Neural crest cell (in vitro differentiated cells): ENCODE measurements around the gene C3orf62. TPM values are rescaled to one million over a fixed set of nuclear protein-coding genes. Genes with fewer than 3 reads are reported as not detected.

Experiments used
- DNase-seq: peaks from one replicate; pipeline ENCODE4 v3.0.0; 2021; ENCODE audit warnings: low read depth, mixed read lengths, low spot score
- H3K27ac Mint-ChIP-seq: one replicate; pipeline ENCODE4 v1.8.0; 2021; ENCODE audit warnings: mild to moderate bottlenecking, mixed read lengths; ENCODE audit not compliant: unreplicated experiment
- H3K27me3 Mint-ChIP-seq: 2 replicates; pipeline ENCODE4 v1.8.0; 2021; ENCODE audit warnings: low read depth, mild to moderate bottlenecking, mixed read lengths
- H3K36me3 Mint-ChIP-seq: 2 replicates; pipeline ENCODE4 v1.8.0; 2021; ENCODE audit warnings: low read depth, mild to moderate bottlenecking, mixed read lengths
- H3K4me1 Mint-ChIP-seq: 2 replicates; pipeline ENCODE4 v1.8.0; 2021; ENCODE audit warnings: mixed read lengths
- H3K4me3 Mint-ChIP-seq: one replicate; pipeline ENCODE4 v1.8.0; 2021; ENCODE audit warnings: mild to moderate bottlenecking, mixed read lengths
- H3K9me3 Mint-ChIP-seq: 2 replicates; pipeline ENCODE4 v1.8.0; 2021; ENCODE audit warnings: mixed read lengths
- total RNA-seq: library from RNA; stranded (reverse); gene quantifications from 2 replicates; pipeline ENCODE4 v1.2.1, GENCODE V29; 2021
- TF ChIP-seq, protein P1 (sequence below): fragments of 200-600 bp; sonication (generic); conservative IDR thresholded peaks from 2 replicates; pipeline ENCODE4 v1.5.0; 2021; ENCODE audit warnings: antibody characterized with exemption, mild to moderate bottlenecking

Gene C3orf62
- total RNA-seq, 1 donor from 2014 or later = 9.8 TPM

DNA sequence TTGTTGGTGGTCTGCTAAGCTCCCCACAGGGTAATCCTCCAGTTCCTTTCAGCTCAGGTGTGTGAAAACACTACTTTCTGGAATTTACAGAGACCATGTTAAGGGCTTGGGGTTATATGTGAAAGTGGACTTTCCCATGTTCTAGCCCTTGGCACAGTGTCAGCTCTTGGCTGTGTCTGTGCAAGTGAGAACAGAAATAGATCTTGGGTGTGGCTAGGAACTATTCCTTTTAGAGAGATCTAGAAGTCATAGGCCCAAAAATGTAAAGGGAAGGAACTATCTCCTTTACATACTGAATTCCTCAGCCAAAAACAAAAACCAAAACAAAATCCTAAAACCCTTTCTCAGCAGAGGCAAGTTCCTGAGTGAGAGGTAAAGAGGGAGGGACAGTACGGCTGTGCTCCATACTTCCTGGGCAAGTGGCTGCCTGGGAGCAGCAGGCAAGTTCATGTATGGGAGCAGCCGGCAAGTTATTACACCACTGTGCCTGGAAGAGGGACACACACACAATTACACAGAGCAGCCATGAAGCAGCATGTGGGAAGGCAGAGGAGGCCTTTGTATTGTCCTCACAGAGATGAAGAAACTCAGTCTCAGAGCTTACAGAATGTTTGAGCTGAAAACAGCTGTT is 19.9 kb upstream of the C3orf62 start:
- no peak overlapping the region for H3K4me3 Mint-ChIP-seq
- peaks cover 21% of the 10 kb centered on the region for H3K36me3 Mint-ChIP-seq
- H3K4me1 Mint-ChIP-seq = no peaks in the 10 kb centered on the region
- no peak for DNase-seq
- TF ChIP-seq, protein P1, sequence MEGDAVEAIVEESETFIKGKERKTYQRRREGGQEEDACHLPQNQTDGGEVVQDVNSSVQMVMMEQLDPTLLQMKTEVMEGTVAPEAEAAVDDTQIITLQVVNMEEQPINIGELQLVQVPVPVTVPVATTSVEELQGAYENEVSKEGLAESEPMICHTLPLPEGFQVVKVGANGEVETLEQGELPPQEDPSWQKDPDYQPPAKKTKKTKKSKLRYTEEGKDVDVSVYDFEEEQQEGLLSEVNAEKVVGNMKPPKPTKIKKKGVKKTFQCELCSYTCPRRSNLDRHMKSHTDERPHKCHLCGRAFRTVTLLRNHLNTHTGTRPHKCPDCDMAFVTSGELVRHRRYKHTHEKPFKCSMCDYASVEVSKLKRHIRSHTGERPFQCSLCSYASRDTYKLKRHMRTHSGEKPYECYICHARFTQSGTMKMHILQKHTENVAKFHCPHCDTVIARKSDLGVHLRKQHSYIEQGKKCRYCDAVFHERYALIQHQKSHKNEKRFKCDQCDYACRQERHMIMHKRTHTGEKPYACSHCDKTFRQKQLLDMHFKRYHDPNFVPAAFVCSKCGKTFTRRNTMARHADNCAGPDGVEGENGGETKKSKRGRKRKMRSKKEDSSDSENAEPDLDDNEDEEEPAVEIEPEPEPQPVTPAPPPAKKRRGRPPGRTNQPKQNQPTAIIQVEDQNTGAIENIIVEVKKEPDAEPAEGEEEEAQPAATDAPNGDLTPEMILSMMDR = no peak
- no peak overlapping the region for H3K27ac Mint-ChIP-seq
- no peaks in the 10 kb centered on the region for H3K9me3 Mint-ChIP-seq
- no peaks in the 10 kb centered on the region for H3K27me3 Mint-ChIP-seq

DNA sequence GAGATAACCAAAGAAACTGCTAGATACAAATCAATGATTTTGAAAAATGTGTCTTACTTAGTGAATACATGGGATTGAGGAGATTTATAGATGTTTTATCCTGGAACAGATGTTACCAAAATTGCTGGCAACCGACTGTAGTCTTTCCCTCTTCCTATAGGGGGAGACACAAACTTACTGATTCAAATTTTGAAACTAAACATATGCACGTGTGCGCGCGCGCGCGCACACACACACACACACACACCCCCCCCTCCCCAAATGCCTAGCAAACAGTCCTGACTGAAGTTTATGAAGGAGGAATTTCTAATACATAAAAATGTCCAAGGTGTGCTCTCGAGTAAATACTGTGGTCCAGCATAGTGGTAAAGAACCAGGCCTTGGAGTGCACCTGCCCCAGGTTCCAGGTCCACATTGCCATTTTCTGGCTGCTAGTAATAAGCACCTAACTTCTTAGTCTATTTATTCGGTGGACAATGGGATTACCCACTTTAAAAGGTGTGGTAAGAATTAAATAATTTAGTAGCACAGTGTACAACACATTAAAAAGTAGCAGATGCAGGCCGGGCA is 18.5 kb upstream of the C3orf62 start:
- Mint-ChIP-seq H3K4me3 (no peak overlapping the region), H3K27me3 (no peaks in the 10 kb centered on the region), H3K27ac (no peak overlapping the region), H3K36me3 (peaks cover 20% of the 10 kb centered on the region), H3K4me1 (no peaks in the 10 kb centered on the region), H3K9me3 (no peaks in the 10 kb centered on the region)
- peak; percentile 12 for DNase-seq
- TF ChIP-seq, protein P1 = peak; percentile 71

DNA sequence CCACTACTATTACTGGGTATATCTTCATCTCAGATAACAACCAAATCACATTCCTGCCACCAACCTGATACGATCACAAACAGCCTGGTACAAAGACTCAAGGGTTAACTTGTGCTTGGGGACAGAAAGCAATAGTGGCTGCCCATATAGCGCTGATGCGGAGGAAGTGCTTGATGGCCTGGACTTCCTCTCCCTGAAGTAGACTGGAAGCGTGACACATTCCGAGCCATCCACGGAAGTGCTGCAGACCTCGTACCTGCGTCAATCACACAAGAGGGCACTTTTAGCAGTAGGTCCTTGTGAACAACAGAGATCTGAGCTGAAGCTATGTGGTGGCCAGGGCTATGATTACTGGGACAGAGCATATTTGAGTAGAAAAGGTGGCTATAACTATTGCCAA is 17.3 kb upstream of the C3orf62 start:
- Mint-ChIP-seq H3K4me1 (no peaks in the 10 kb centered on the region), H3K27ac (no peak overlapping the region), H3K27me3 (no peaks in the 10 kb centered on the region), H3K9me3 (no peaks in the 10 kb centered on the region), H3K36me3 (peaks cover 11% of the 10 kb centered on the region), H3K4me3 (no peak overlapping the region)
- no peak for DNase-seq
- TF ChIP-seq, protein P1 = no peak

DNA sequence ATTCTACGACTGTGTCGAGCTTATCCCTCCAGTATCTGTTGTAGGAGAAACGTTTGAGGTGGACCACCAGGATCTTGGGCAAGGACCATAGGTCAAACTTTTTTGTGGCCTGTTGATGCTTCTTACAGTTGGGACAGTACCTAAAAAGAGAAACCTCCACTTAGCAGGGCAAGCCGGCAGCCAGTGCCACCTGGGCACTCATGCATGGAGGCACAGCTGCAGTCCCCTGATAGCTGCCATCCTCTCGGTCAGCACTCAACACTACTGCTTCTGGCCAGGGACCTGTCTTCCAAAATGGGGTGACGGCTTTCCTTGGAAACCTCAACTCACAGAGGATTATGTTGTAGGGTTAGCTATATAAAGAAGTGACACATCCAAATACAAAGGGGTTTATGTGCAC is 7.0 kb upstream of the C3orf62 start:
- Mint-ChIP-seq H3K36me3 (peaks cover 30% of the 10 kb centered on the region), H3K27me3 (no peaks in the 10 kb centered on the region), H3K9me3 (no peaks in the 10 kb centered on the region), H3K27ac (no peak overlapping the region), H3K4me3 (no peak overlapping the region), H3K4me1 (no peaks in the 10 kb centered on the region)
- TF ChIP-seq, protein P1 = no peak
- no peak for DNase-seq

DNA sequence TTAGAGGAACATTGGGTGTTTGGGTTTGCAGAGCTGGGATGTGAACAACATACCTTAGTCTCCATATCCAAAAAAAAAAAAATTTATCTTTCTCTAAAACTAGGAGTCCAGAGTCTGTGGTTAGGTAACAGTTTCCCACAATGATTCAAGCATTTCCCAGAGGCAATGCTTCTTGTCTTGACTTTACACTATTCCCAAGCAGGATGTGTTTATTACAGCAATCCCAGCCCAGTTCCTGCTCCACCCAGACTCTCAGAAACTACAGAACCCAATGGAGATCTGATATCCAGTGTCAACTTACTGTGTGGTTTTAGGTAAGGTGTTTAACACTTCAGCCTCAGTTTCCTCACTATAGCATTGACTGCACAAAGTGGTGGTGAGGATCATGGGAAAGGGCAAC is 2.3 kb upstream of the C3orf62 start:
- no peak overlapping the region for H3K4me3 Mint-ChIP-seq
- no peaks in the 10 kb centered on the region for H3K27me3 Mint-ChIP-seq
- H3K4me1 Mint-ChIP-seq = no peaks in the 10 kb centered on the region
- no peaks in the 10 kb centered on the region for H3K9me3 Mint-ChIP-seq
- no peak for DNase-seq
- peaks cover 23% of the 10 kb centered on the region for H3K36me3 Mint-ChIP-seq
- TF ChIP-seq, protein P1 = no peak
- no peak overlapping the region for H3K27ac Mint-ChIP-seq
